Memory B cell (primary cell): ENCODE results near the gene CPLANE2.
"Not testable (repeated sequence)": the region's sequence is repeated elsewhere in the genome, so short reads cannot be mapped to it uniquely, and the experiment has no call there.

Experiments used
- ATAC-seq: fragments of 150-1000 bp; cut with Tn5 transposase; 2 replicates; pipeline ENCODE4 v1.10.0; 2021; ENCODE audit warnings: low read depth, mild to moderate bottlenecking, moderate library complexity
- DNase-seq, 2 donors: peaks; one replicate each; pipeline ENCODE4 v3.0.0; 2022; ENCODE audit warnings: low spot score in 2 of 2
- H3K27ac Mint-ChIP-seq: one replicate; pipeline ENCODE4 v1.8.0; 2022; ENCODE audit warnings: mild to moderate bottlenecking, moderate library complexity, mixed read lengths
- H3K27me3 Mint-ChIP-seq: one replicate; pipeline ENCODE4 v1.8.0; 2022; ENCODE audit warnings: mixed read lengths
- H3K36me3 Mint-ChIP-seq: one replicate; pipeline ENCODE4 v1.8.0; 2022; ENCODE audit warnings: mild to moderate bottlenecking, mixed read lengths
- H3K4me1 Mint-ChIP-seq: one replicate; pipeline ENCODE4 v1.8.0; 2022; ENCODE audit warnings: mixed read lengths
- H3K4me3 Mint-ChIP-seq: one replicate; pipeline ENCODE4 v1.8.0; 2022; ENCODE audit warnings: mild to moderate bottlenecking, moderate library complexity, mixed read lengths
- H3K9me3 Mint-ChIP-seq: one replicate; pipeline ENCODE4 v1.8.0; 2022; ENCODE audit warnings: mixed read lengths

Gene CPLANE2

GRCh38 chr1:16236511-16237342 lies at the start of gene CPLANE2:
Gene CPLANE2 (minus strand): TSS chr1:16237183. CDS start chr1:16236742, 441 bp downstream.
- DNase-seq (peak; percentile 93 to 96), ATAC-seq (peak; percentile 76)
- Mint-ChIP-seq H3K4me3 (peak within 1 kb of the TSS; percentile 94), H3K4me1 (peaks cover 8% of the 10 kb centered on the region), H3K9me3 (no peaks in the 10 kb centered on the region), H3K27me3 (no peaks in the 10 kb centered on the region), H3K36me3 (no peaks in the 10 kb centered on the region), H3K27ac (peak within 1 kb of the TSS; percentile 93)

DNA sequence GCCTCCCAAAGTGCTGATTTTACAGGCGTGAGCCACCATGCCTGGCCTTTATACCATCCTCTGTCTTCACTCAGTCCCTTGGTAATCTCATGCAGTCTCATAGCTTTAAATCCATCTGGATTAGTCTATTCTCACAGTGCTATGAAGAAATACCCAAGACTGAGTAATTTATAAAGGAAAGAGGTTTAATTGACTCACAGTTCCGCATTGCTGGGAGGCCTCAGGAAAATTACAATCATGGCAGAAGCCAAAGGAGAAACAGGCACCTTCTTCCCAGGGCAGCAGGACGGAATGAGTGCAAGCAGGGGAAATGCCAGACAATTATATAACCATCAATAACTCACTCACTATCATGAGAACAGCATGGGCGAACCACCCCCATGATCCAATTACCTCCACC lies 49.1 kb upstream of the CPLANE2 start:
- no peak overlapping the region for H3K27ac Mint-ChIP-seq
- DNase-seq (no peak), ATAC-seq (no peak)
- H3K4me3 Mint-ChIP-seq: no peak overlapping the region
- no peaks in the 10 kb centered on the region for H3K9me3 Mint-ChIP-seq
- peaks cover 9% of the 10 kb centered on the region for H3K4me1 Mint-ChIP-seq
- H3K27me3 Mint-ChIP-seq: no peaks in the 10 kb centered on the region
- peaks cover 14% of the 10 kb centered on the region for H3K36me3 Mint-ChIP-seq

GRCh38 chr1:16281765-16282164 lies 44.8 kb upstream of the CPLANE2 start:
- Mint-ChIP-seq H3K27ac (no peak overlapping the region), H3K4me1 (peaks cover 7% of the 10 kb centered on the region), H3K36me3 (peaks cover 9% of the 10 kb centered on the region), H3K9me3 (no peaks in the 10 kb centered on the region), H3K4me3 (no peak overlapping the region), H3K27me3 (no peaks in the 10 kb centered on the region)
- DNase-seq: no peak
- no peak for ATAC-seq

DNA sequence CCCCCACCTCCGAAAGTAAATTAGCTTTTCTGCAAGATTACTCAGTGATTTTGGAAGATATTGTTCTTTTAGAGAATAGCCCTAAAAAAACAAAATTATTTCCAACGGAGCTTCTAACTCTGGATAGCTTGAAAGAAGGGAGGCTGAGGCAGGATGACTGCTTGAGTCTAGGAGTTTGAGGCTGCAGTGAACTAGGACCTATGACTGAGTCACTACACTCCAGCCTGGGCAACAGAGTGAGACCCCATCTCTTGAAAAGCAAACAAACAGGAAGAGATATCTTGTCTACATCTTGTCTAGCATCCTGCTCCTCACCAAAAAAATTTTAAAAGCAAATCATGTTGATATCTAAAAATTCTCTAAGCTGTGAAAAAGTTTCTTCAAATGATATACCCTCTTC lies 42.2 kb upstream of the CPLANE2 start:
- no peak overlapping the region for H3K27ac Mint-ChIP-seq
- no peaks in the 10 kb centered on the region for H3K9me3 Mint-ChIP-seq
- H3K36me3 Mint-ChIP-seq: peaks cover 8% of the 10 kb centered on the region
- H3K4me3 Mint-ChIP-seq: no peak overlapping the region
- no peak for DNase-seq
- peaks cover 5% of the 10 kb centered on the region for H3K4me1 Mint-ChIP-seq
- H3K27me3 Mint-ChIP-seq: no peaks in the 10 kb centered on the region
- ATAC-seq: no peak

GRCh38 chr1:16276302-16277030 lies 39.5 kb upstream of the CPLANE2 start:
- ATAC-seq: no peak
- DNase-seq: no peak
- Mint-ChIP-seq H3K27me3 (no peaks in the 10 kb centered on the region), H3K27ac (no peak overlapping the region), H3K9me3 (no peaks in the 10 kb centered on the region), H3K36me3 (peaks cover 11% of the 10 kb centered on the region), H3K4me3 (no peak overlapping the region), H3K4me1 (peaks cover 3% of the 10 kb centered on the region)

GRCh38 chr1:16275591-16275990 lies 38.6 kb upstream of the CPLANE2 start:
- H3K36me3 Mint-ChIP-seq: peaks cover 16% of the 10 kb centered on the region
- no peaks in the 10 kb centered on the region for H3K27me3 Mint-ChIP-seq
- ATAC-seq: no peak
- no peak for DNase-seq
- H3K4me3 Mint-ChIP-seq: no peak overlapping the region
- no peaks in the 10 kb centered on the region for H3K9me3 Mint-ChIP-seq
- H3K4me1 Mint-ChIP-seq: peaks cover 7% of the 10 kb centered on the region
- H3K27ac Mint-ChIP-seq: no peak overlapping the region

GRCh38 chr1:16267690-16268180 lies 30.8 kb upstream of the CPLANE2 start:
- ATAC-seq: no peak
- H3K27ac Mint-ChIP-seq: peak overlapping the region; percentile 52
- no peaks in the 10 kb centered on the region for H3K9me3 Mint-ChIP-seq
- H3K4me1 Mint-ChIP-seq: peaks cover 8% of the 10 kb centered on the region
- H3K4me3 Mint-ChIP-seq: no peak overlapping the region
- no peak for DNase-seq
- no peaks in the 10 kb centered on the region for H3K27me3 Mint-ChIP-seq
- H3K36me3 Mint-ChIP-seq: peaks cover 6% of the 10 kb centered on the region

DNA sequence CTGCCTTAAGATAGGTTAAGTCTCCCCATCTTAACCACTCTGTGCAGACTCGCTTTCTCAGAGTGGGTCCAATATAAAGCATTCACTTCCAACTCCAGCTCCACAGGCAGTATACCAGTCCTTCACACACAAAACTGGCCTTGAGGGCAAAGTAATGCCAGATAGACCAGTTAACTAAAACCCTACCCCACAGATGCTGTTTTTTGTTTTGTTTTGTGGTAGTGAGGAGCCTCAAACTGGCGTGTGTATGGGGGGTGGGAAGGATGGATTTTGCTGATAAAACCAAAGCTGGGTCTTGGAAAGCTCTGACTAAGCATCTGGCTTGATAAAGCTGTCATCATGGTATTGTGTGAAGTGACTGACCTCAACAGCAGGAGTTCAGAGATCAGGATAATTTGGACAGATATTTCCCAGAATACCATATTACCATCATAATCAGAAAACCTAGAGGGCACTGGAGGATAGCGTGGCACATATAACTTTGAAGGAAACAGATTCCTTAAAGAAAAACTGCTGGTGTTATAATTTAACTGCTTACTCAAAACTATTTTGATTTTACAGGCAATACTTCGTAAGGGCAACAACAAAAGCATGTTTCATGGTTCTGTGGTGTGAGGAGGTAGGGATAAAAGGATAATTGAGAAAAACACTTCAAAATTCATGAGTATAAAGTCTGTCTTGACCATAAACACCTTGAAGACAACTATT lies 29.6 kb upstream of the CPLANE2 start:
- H3K36me3 Mint-ChIP-seq: peaks cover 5% of the 10 kb centered on the region
- H3K27ac Mint-ChIP-seq: peak overlapping the region; percentile 6
- ATAC-seq (no peak), DNase-seq (no peak)
- H3K4me1 Mint-ChIP-seq: peaks cover 8% of the 10 kb centered on the region
- no peaks in the 10 kb centered on the region for H3K9me3 Mint-ChIP-seq
- H3K4me3 Mint-ChIP-seq: no peak overlapping the region
- H3K27me3 Mint-ChIP-seq: no peaks in the 10 kb centered on the region

DNA sequence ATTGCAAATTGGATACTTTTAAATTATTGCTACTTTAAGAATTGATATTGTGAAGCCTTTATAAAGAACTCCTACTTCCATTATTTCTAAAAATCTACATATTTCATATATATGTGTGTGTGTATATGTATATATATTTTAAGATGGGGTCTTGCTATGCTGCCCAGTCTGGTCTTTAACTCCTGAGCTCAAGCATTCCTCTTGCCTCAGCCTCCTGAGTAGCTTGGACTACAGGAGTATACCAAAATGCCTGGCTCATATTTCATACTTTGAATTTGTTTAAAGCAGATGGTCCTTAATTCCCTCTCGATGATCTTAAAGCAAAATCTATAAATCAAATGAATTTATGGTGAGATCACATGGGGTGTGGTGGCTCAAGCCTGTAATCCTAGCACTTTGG lies 25.1 kb upstream of the CPLANE2 start:
- Mint-ChIP-seq H3K4me1 (peaks cover 5% of the 10 kb centered on the region), H3K27me3 (no peaks in the 10 kb centered on the region), H3K36me3 (no peaks in the 10 kb centered on the region), H3K4me3 (no peak overlapping the region), H3K9me3 (no peaks in the 10 kb centered on the region), H3K27ac (no peak overlapping the region)
- DNase-seq (no peak), ATAC-seq (no peak)

GRCh38 chr1:16260814-16261213 lies 23.8 kb upstream of the CPLANE2 start:
- Mint-ChIP-seq H3K36me3 (peaks cover 4% of the 10 kb centered on the region), H3K4me1 (peaks cover 3% of the 10 kb centered on the region), H3K9me3 (no peaks in the 10 kb centered on the region), H3K4me3 (no peak overlapping the region), H3K27me3 (no peaks in the 10 kb centered on the region), H3K27ac (no peak overlapping the region)
- DNase-seq (no peak), ATAC-seq (no peak)

GRCh38 chr1:16258591-16259135 lies 21.7 kb upstream of the CPLANE2 start:
- H3K4me3 Mint-ChIP-seq: no peak overlapping the region

DNA sequence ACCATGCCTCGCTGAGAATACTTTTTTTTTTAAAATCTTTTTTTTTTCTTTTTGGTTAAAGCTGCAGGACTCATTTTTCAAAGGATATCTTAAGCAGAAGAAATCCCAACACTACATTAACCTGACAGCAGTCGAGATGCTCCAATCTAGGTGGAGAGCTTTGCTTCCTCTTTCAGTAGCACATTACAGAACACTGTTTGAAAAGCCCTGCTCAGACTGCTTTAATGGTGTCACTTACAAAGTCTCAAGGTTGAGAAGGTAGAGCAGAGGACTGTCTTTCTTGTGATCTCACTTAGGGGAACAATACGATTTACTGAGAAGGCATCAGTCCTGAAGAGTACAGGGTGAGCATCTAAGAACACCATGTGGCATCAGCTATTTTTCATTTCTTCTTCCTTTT lies 21.0 kb upstream of the CPLANE2 start:
- H3K9me3 Mint-ChIP-seq: no peaks in the 10 kb centered on the region
- DNase-seq (no peak), ATAC-seq (no peak)
- H3K27ac Mint-ChIP-seq: peak overlapping the region; percentile 55
- no peaks in the 10 kb centered on the region for H3K27me3 Mint-ChIP-seq
- H3K4me3 Mint-ChIP-seq: no peak overlapping the region
- peaks cover 3% of the 10 kb centered on the region for H3K4me1 Mint-ChIP-seq
- H3K36me3 Mint-ChIP-seq: peaks cover 13% of the 10 kb centered on the region

More at GRCh38 chr1:16258591-16259135, 21.7 kb upstream of the CPLANE2 start:
- Mint-ChIP-seq H3K4me1 (peaks cover 3% of the 10 kb centered on the region), H3K9me3 (no peaks in the 10 kb centered on the region), H3K27me3 (no peaks in the 10 kb centered on the region), H3K36me3 (peaks cover 13% of the 10 kb centered on the region), H3K27ac (peak overlapping the region; percentile 55)
- no peak for ATAC-seq
- no peak for DNase-seq

DNA sequence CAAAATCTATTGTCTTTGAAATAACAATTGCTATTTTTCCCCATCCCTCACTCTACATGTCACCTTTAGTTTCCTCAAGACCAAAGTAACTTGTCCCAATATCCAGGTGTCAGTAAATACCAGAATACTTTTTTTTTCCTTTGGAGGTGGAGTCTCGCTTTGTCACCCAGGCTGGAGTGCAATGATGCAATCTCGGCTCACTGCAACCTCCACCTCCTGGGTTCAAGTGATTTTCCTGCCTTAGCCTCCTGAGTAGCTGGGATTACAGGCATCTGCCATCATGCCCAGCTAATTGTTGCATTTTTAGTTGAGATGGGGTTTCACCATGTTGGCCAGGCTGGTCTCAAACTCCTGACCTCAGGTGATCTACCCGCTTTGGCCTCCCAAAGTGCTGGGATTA lies 20.6 kb upstream of the CPLANE2 start:
- H3K4me3 Mint-ChIP-seq, H3K4me1 Mint-ChIP-seq, ATAC-seq, H3K9me3 Mint-ChIP-seq, H3K27me3 Mint-ChIP-seq, DNase-seq: not testable (repeated sequence)
- H3K27ac Mint-ChIP-seq: peak overlapping the region; percentile 55
- peaks cover 16% of the 10 kb centered on the region for H3K36me3 Mint-ChIP-seq

DNA sequence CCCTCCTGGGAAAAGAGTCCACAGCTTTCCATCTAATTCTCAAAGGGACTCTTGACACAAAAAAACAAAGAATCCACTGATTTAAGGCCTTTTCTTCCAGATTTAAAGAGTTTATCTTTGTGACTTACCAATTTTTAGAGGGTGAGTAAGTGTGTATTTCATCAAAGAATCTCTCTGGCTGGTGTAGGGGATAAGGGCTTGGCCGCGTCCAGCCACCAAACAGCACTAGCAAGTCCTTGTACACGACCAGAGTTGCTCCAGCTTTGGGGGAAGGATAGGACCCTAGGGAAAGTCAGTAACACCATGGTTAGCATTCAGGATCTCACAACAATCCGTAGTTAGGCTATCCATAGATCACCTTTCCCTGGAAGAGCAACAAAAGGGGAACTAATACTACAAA lies 19.5 kb upstream of the CPLANE2 start:
- H3K9me3 Mint-ChIP-seq: no peaks in the 10 kb centered on the region
- H3K36me3 Mint-ChIP-seq: peaks cover 22% of the 10 kb centered on the region
- H3K27me3 Mint-ChIP-seq: no peaks in the 10 kb centered on the region
- DNase-seq: no peak
- H3K4me3 Mint-ChIP-seq: no peak overlapping the region
- ATAC-seq: no peak
- H3K4me1 Mint-ChIP-seq: peaks cover 3% of the 10 kb centered on the region
- H3K27ac Mint-ChIP-seq: peak overlapping the region; percentile 58
